DOHH2 (cell line): ENCODE measurements around the gene TBCD.

Source experiments
- H3F3A ChIP-seq: fragments of 200-600 bp; sonication (generic), shearing (Covaris generic); 2 replicates; pipeline ENCODE4 v1.6.0; 2016; ENCODE audit warnings: antibody characterized with exemption, mild to moderate bottlenecking; ENCODE audit not compliant: control insufficient read depth, insufficient read depth
- H3K27ac ChIP-seq: fragments of 200-600 bp; sonication (generic); 2 replicates; pipeline ENCODE4 v1.5.1; 2014; ENCODE audit warnings: low read depth, mild to moderate bottlenecking, low read length, moderate library complexity
- H3K27me3 ChIP-seq: fragments of 200-600 bp; sonication (generic); 2 replicates; pipeline ENCODE4 v1.6.1; 2014; ENCODE audit warnings: mild to moderate bottlenecking, low read length, mixed read lengths; ENCODE audit not compliant: control insufficient read depth
- H3K36me3 ChIP-seq: fragments of 200-600 bp; sonication (generic); 2 replicates; pipeline ENCODE4 v1.6.1; 2014; ENCODE audit warnings: mild to moderate bottlenecking, low read length, moderate library complexity, mixed read lengths; ENCODE audit not compliant: control insufficient read depth
- H3K4me1 ChIP-seq: fragments of 200-600 bp; sonication (generic); 2 replicates; pipeline ENCODE4 v1.6.1; 2014; ENCODE audit warnings: mild to moderate bottlenecking, low read length, mixed read lengths; ENCODE audit not compliant: control insufficient read depth
- H3K4me2 ChIP-seq: fragments of 200-600 bp; sonication (generic); 2 replicates; pipeline ENCODE4 v1.6.0; 2014; ENCODE audit warnings: mild to moderate bottlenecking, low read length, moderate library complexity
- H3K4me3 ChIP-seq: fragments of 200-600 bp; sonication (generic); 2 replicates; pipeline ENCODE4 v1.5.1; 2014; ENCODE audit warnings: mild to moderate bottlenecking, low read length, mixed read lengths
- H3K79me2 ChIP-seq: fragments of 200-600 bp; sonication (generic); 2 replicates; pipeline ENCODE4 v1.6.1; 2014; ENCODE audit warnings: mild to moderate bottlenecking, low read length, mixed read lengths; ENCODE audit not compliant: control insufficient read depth
- H3K9me2 ChIP-seq: fragments of 200-600 bp; sonication (generic); replicated peaks from 2 replicates; pipeline ENCODE4 v1.6.1; 2014; ENCODE audit warnings: mild to moderate bottlenecking, low read length, mixed read lengths; ENCODE audit not compliant: control insufficient read depth
- H3K9me3 ChIP-seq: fragments of 200-600 bp; sonication (generic); 2 replicates; pipeline ENCODE4 v1.6.1; 2014; ENCODE audit warnings: antibody characterized with exemption, low read length, mixed read lengths; ENCODE audit not compliant: control insufficient read depth, insufficient read depth
- H4K20me1 ChIP-seq: fragments of 200-600 bp; sonication (generic); 2 replicates; pipeline ENCODE4 v1.6.0; 2014; ENCODE audit warnings: low read depth, mild to moderate bottlenecking, antibody characterized with exemption, low read length, moderate library complexity; ENCODE audit not compliant: control insufficient read depth, insufficient read depth
- CTCF ChIP-seq: fragments of 200-600 bp; sonication (generic); IDR thresholded peaks from one replicate; pipeline ENCODE4 v1.5.1; 2014; ENCODE audit warnings: antibody characterized with exemption, mild to moderate bottlenecking, low read depth, low read length; ENCODE audit not compliant: poor library complexity, severe bottlenecking
- EZH2phosphoT487 ChIP-seq: fragments of 200-600 bp; sonication (generic); IDR thresholded peaks from 2 replicates; pipeline ENCODE4 v1.6.1; 2017; ENCODE audit warnings: borderline replicate concordance, mild to moderate bottlenecking, antibody characterized with exemption, low read length, moderate library complexity, mixed read lengths

Gene TBCD

GRCh38 chr17:82867763-82868325 lies 116.0 kb downstream of the TBCD start:
- no peaks in the 10 kb centered on the region for H3K27me3 ChIP-seq
- no peak for TF ChIP-seq EZH2phosphoT487
- no peak for TF ChIP-seq CTCF

GRCh38 chr17:82868715-82869131 lies 116.9 kb downstream of the TBCD start:
- H3K36me3 ChIP-seq = peaks cover 30% of the 10 kb centered on the region
- peaks cover 88% of the 10 kb centered on the region for H3K4me1 ChIP-seq
- peaks cover 61% of the 10 kb centered on the region for H3K79me2 ChIP-seq
- no peak for TF ChIP-seq EZH2phosphoT487
- TF ChIP-seq CTCF = no peak
- H3K9me2 ChIP-seq = no peaks in the 10 kb centered on the region
- H3K4me3 ChIP-seq = no peak overlapping the region
- H3K27me3 ChIP-seq = no peaks in the 10 kb centered on the region
- H3K27ac ChIP-seq = no peak overlapping the region
- H3F3A ChIP-seq = peaks cover 15% of the 10 kb centered on the region
- 0 out of 2 replicates have a peak, but pooled peaks cover 9% of the 10 kb centered on the region for H4K20me1 ChIP-seq
- H3K9me3 ChIP-seq = no peaks in the 10 kb centered on the region
- peak overlapping the region; percentile 4; the same call in 1 of the 2 replicates for H3K4me2 ChIP-seq

More at GRCh38 chr17:82867763-82868325, 116.0 kb downstream of the TBCD start:
- H3F3A ChIP-seq = peaks cover 15% of the 10 kb centered on the region
- peaks cover 91% of the 10 kb centered on the region for H3K4me1 ChIP-seq
- H4K20me1 ChIP-seq = peaks cover 16% of the 10 kb centered on the region
- no peaks in the 10 kb centered on the region for H3K9me3 ChIP-seq
- no peak overlapping the region for H3K27ac ChIP-seq
- H3K4me3 ChIP-seq = no peak overlapping the region
- H3K9me2 ChIP-seq = no peaks in the 10 kb centered on the region
- H3K36me3 ChIP-seq = peaks cover 29% of the 10 kb centered on the region
- H3K4me2 ChIP-seq = no peak overlapping the region
- peaks cover 56% of the 10 kb centered on the region for H3K79me2 ChIP-seq

- peaks cover 65% of the 10 kb centered on the region for H3K79me2 ChIP-seq
Observed at GRCh38 chr17:82869536-82869935, 117.7 kb downstream of the TBCD start.

GRCh38 chr17:82870091-82870491 lies 118.2 kb downstream of the TBCD start:
- Histone ChIP-seq H3K79me2 (peaks cover 70% of the 10 kb centered on the region), H4K20me1 (0 out of 2 replicates have a peak, but pooled peaks cover 4% of the 10 kb centered on the region), H3K27ac (peak overlapping the region; percentile 81; the same call in 1 of the 2 replicates), H3F3A (peaks cover 11% of the 10 kb centered on the region), H3K27me3 (no peaks in the 10 kb centered on the region), H3K4me1 (peaks cover 75% of the 10 kb centered on the region), H3K4me3 (peak overlapping the region; percentile 46; the same call in 1 of the 2 replicates), H3K9me3 (no peaks in the 10 kb centered on the region), H3K36me3 (peaks cover 30% of the 10 kb centered on the region), H3K9me2 (no peaks in the 10 kb centered on the region), H3K4me2 (peak overlapping the region; percentile 79)
- TF ChIP-seq EZH2phosphoT487 = no peak
- no peak for TF ChIP-seq CTCF

More at GRCh38 chr17:82869536-82869935, 117.7 kb downstream of the TBCD start:
- no peak overlapping the region for H3K27ac ChIP-seq
- peak overlapping the region; percentile 32; the same call in 1 of the 2 replicates for H3K4me3 ChIP-seq
- H3K27me3 ChIP-seq = no peaks in the 10 kb centered on the region
- peaks cover 30% of the 10 kb centered on the region for H3K36me3 ChIP-seq
- no peaks in the 10 kb centered on the region for H3K9me3 ChIP-seq
- peaks cover 11% of the 10 kb centered on the region for H3F3A ChIP-seq
- H3K9me2 ChIP-seq = no peaks in the 10 kb centered on the region
- peak overlapping the region; percentile 79 for H3K4me2 ChIP-seq
- H4K20me1 ChIP-seq = 0 out of 2 replicates have a peak, but pooled peaks cover 7% of the 10 kb centered on the region
- no peak for TF ChIP-seq EZH2phosphoT487
- H3K4me1 ChIP-seq = peaks cover 80% of the 10 kb centered on the region
